K562 (cell line): Measurements from ENCODE around the gene TESK1. TPM values are rescaled to one million over a fixed set of nuclear protein-coding genes. Genes with fewer than 3 reads are reported as not detected.

Experiments used
- ATAC-seq: fragments of 200-7000 bp; cut with Tn5 transposase; 3 replicates; pipeline ENCODE4 v1.9.1; 2020; ENCODE audit warnings: moderate library complexity
- BruUV-seq: library from RNA; stranded (reverse); fragments of 400-500 nt; replicated peaks from 2 replicates; lab custom pipeline; 2021; lab: Mats Ljungman, UMichigan
- CTCF ChIA-PET: fragments of 300-600 bp; formaldehyde crosslinking; extraction: SDS; loops from one replicate; lab custom pipeline; 2021; ENCODE audit warnings: low intra/inter-chr PET ratio; lab: Yijun Ruan, JAX
- POLR2A ChIA-PET: fragments of 300-600, 350-650 bp; sonication (Branson Sonifier 250); formaldehyde crosslinking; extraction: SDS; loops from one replicate; lab custom pipeline; 2021; ENCODE audit warnings: antibody characterized with exemption, inconsistent platforms; lab: Yijun Ruan, JAX
- DNase-seq, 4 experiments: peaks; one replicate each; pipeline versions ENCODE4 v3.0.0 to v3.0.0-alpha.2; 2011 to 2018; ENCODE audit warnings: low spot score in 3 of 4, mixed read lengths in 3 of 4; ENCODE audit errors: extremely low read depth in 1 of 4
- FAIRE-seq: peaks from 2 replicates; lab custom pipeline; 2011; peaks lifted over from hg19 to GRCh38; lab: Jason Lieb, UNC
- H2AFZ ChIP-seq: 2 replicates; pipeline ENCODE4 v1.6.0; 2011; ENCODE audit warnings: low read depth, low read length, control low read depth, inconsistent platforms
- H3K27ac ChIP-seq: fragments of 200-600 bp; 3 replicates; pipeline ENCODE4 v1.8.0; 2011; ENCODE audit warnings: low read depth, mild to moderate bottlenecking, control low read depth, inconsistent platforms, low read length, moderate library complexity, mixed read lengths; ENCODE audit errors: extremely low read depth
- H3K27me3 ChIP-seq, 2 experiments: fragments of 300-600 bp in 1 of 2; 2 replicates in 1 of 2; 3 replicates in 1 of 2; pipeline versions ENCODE4 v1.6.0 to v1.8.0; 2011; ENCODE audit warnings: inconsistent platforms in 2 of 2, low read length in 2 of 2, mild to moderate bottlenecking in 1 of 2, mixed read lengths in 1 of 2, moderate library complexity in 1 of 2; ENCODE audit not compliant: control insufficient read depth in 2 of 2, insufficient read depth in 2 of 2
- H3K36me3 ChIP-seq: fragments of 300-600 bp; 3 replicates; pipeline ENCODE4 v1.8.0; 2011; ENCODE audit warnings: mild to moderate bottlenecking, low read length, inconsistent platforms; ENCODE audit not compliant: control insufficient read depth, insufficient read depth
- H3K4me1 ChIP-seq, 2 experiments: fragments of 200-600 bp in 1 of 2; replicated peaks in 1 of 2; 2 replicates in 1 of 2; 3 replicates in 1 of 2; pipeline versions ENCODE4 v1.5.1 to v1.8.0; 2011; ENCODE audit warnings: inconsistent platforms in 2 of 2, low read length in 2 of 2, mild to moderate bottlenecking in 1 of 2, mixed read lengths in 1 of 2, moderate library complexity in 1 of 2; ENCODE audit not compliant: control insufficient read depth in 2 of 2, insufficient read depth in 2 of 2
- H3K4me2 ChIP-seq: 2 replicates; pipeline ENCODE4 v1.6.1; 2011; ENCODE audit warnings: low read length, control low read depth, inconsistent platforms, mixed read lengths; ENCODE audit not compliant: insufficient read depth
- H3K4me3 ChIP-seq: fragments of 200-600 bp; sonication (generic), shearing (Covaris generic); 2 replicates; pipeline ENCODE4 v1.5.1; 2016; ENCODE audit warnings: control low read depth, inconsistent platforms
- H3K79me2 ChIP-seq: fragments of 200-600 bp; 3 replicates; pipeline ENCODE4 v1.8.0; 2011; ENCODE audit warnings: low read length, inconsistent platforms; ENCODE audit not compliant: control insufficient read depth, insufficient read depth
- H3K9ac ChIP-seq, 2 experiments: 2 replicates each; pipeline versions ENCODE4 v1.6.0 to v1.6.1; 2011; ENCODE audit warnings: low read depth in 2 of 2, low read length in 2 of 2, control low read depth in 1 of 2, inconsistent platforms in 1 of 2, mild to moderate bottlenecking in 1 of 2, mixed read lengths in 1 of 2; ENCODE audit not compliant: insufficient read depth in 1 of 2
- H3K9me1 ChIP-seq: one replicate; pipeline ENCODE4 v1.6.0; 2011; ENCODE audit warnings: inconsistent platforms, mild to moderate bottlenecking, low read length, moderate library complexity; ENCODE audit not compliant: control insufficient read depth, insufficient read depth
- H3K9me3 ChIP-seq: replicated peaks from 2 replicates; pipeline ENCODE4 v1.5.1; 2011; ENCODE audit warnings: low read depth, low read length, inconsistent platforms; ENCODE audit not compliant: control insufficient read depth, insufficient read depth
- H4K20me1 ChIP-seq: replicated peaks from 2 replicates; pipeline ENCODE4 v1.6.1; 2011; ENCODE audit warnings: low read length, inconsistent platforms, mixed read lengths; ENCODE audit not compliant: control insufficient read depth, insufficient read depth
- BMI1 ChIP-seq: fragments of 150-350 bp; IDR thresholded peaks from 2 replicates; pipeline ENCODE4 v1.6.1; 2014; ENCODE audit warnings: low read length
- C11orf30 ChIP-seq: fragments of 450-650 bp; IDR thresholded peaks from 2 replicates; pipeline ENCODE4 v1.6.1; 2016; ENCODE audit warnings: low read depth, mild to moderate bottlenecking
- CCNT2 ChIP-seq: IDR thresholded peaks from 2 replicates; pipeline ENCODE4 v1.6.1; 2011; ENCODE audit warnings: borderline replicate concordance, low read depth, mild to moderate bottlenecking, moderate library complexity, mixed read lengths, low read length; ENCODE audit not compliant: insufficient read length; ENCODE audit errors: extremely low read depth
- CEBPG ChIP-seq, 3 experiments: fragments of 200-800 bp in 1 of 3; sonication (Bioruptor generic) in 1 of 3; sonication (generic) in 1 of 3; formaldehyde crosslinking in 1 of 3; IDR thresholded peaks in 2 of 3; conservative IDR thresholded peaks in 1 of 3; 2 replicates each; pipeline versions ENCODE4 v1.6.1 to v1.8.0; 2016 to 2022; ENCODE audit warnings: missing compliant biosample characterization in 2 of 3, missing genetic modification characterization in 2 of 3, mild to moderate bottlenecking in 1 of 3, missing genetic modification reagents in 1 of 3
- E2F3 ChIP-seq: fragments of 250-450 bp; sonication (Bioruptor Pico); IDR thresholded peaks from 2 replicates; pipeline ENCODE4 v1.4.0; 2020; ENCODE audit warnings: mild to moderate bottlenecking
- GTF3C2 ChIP-seq: IDR thresholded peaks from 3 replicates; pipeline ENCODE4 v1.6.1; 2011; ENCODE audit warnings: borderline replicate concordance, mild to moderate bottlenecking, moderate library complexity; ENCODE audit not compliant: insufficient read length; ENCODE audit errors: extremely low read depth
- JUN ChIP-seq, 2 experiments: sonication (generic) in 1 of 2; formaldehyde crosslinking in 1 of 2; IDR thresholded peaks; 2 replicates each; pipeline versions ENCODE4 v1.6.1 to v1.8.0; 2012 to 2022; ENCODE audit warnings: borderline replicate concordance in 2 of 2, mild to moderate bottlenecking in 2 of 2, improper control_type of control experiment in 1 of 2, low read depth in 1 of 2, low read length in 1 of 2, missing genetic modification reagents in 1 of 2
- JUND ChIP-seq, 2 experiments: IDR thresholded peaks; 2 replicates in 1 of 2; 3 replicates in 1 of 2; pipeline ENCODE4 v1.6.1; 2011; ENCODE audit warnings: borderline replicate concordance in 2 of 2, low read depth in 2 of 2, low read length in 2 of 2, improper control_type of control experiment in 1 of 2, missing biosample characterization in 1 of 2, missing genetic modification characterization in 1 of 2, missing genetic modification reagents in 1 of 2
- MAFG ChIP-seq: fragments of 450-650 bp; conservative IDR thresholded peaks from 2 replicates; pipeline ENCODE4 v1.6.1; 2016; ENCODE audit warnings: missing genetic modification characterization, missing compliant biosample characterization
- MED1 ChIP-seq: sonication (generic); formaldehyde crosslinking; IDR thresholded peaks from 2 replicates; pipeline ENCODE4 v1.8.1; 2023; ENCODE audit warnings: missing genetic modification reagents, borderline replicate concordance
- SOX6 ChIP-seq: fragments of 450-650 bp; IDR thresholded peaks from 2 replicates; pipeline ENCODE4 v1.6.1; 2014; ENCODE audit warnings: mild to moderate bottlenecking
- TAL1 ChIP-seq: fragments of 450-650 bp; IDR thresholded peaks from 2 replicates; pipeline ENCODE4 v1.6.1; 2016; ENCODE audit warnings: mild to moderate bottlenecking
- THRA ChIP-seq: fragments of 450-650 bp; IDR thresholded peaks from 2 replicates; pipeline ENCODE4 v1.6.1; 2017; ENCODE audit warnings: mild to moderate bottlenecking, moderate library complexity
- TRIM28 ChIP-seq: fragments of 450-650 bp; IDR thresholded peaks from 2 replicates; pipeline ENCODE4 v1.6.1; 2017
- ZNF316 ChIP-seq: fragments of 450-650 bp; IDR thresholded peaks from 2 replicates; pipeline ENCODE4 v1.6.1; 2016
- ZNF324 ChIP-seq: fragments of 250-450 bp; sonication (Bioruptor Pico); IDR thresholded peaks from 2 replicates; pipeline ENCODE4 v1.4.0; 2020; ENCODE audit warnings: mild to moderate bottlenecking
- WGBS: fragments of 100-300 bp; shearing (Covaris generic); methylation state at CpG from one replicate; pipeline ENCODE4 v1.1.6; 2016; ENCODE audit warnings: low coverage, mixed read lengths; ENCODE audit not compliant: insufficient coverage; ENCODE audit errors: missing lambda C conversion rate; 5-methylcytosine and 5-hydroxymethylcytosine counted together
- in situ Hi-C: fragments of 300-500 bp; cut with MboI; formaldehyde crosslinking; loops from 4 replicates; pipeline ENCODE4 v1.15.0; 2018; ENCODE audit warnings: inconsistent platforms, mixed read lengths
- intact Hi-C: fragments of 100-400 bp; cut with micrococcal nuclease; formaldehyde crosslinking; loops from 2 replicates; pipeline ENCODE4 v1.14.2; 2022
- polyA plus RNA-seq, 8 experiments: library from polyadenylated mRNA; depleted of rRNA in 4 of 8; stranded (reverse) in 5 of 8; unstranded in 3 of 8; fragments of >200 nt; fragmentation: Nextera tagmentation in 2 of 8; fragmentation: Illumina TruSeq in 1 of 8; extraction: Ambion mirVana in 2 of 8; extraction: Trizol in 1 of 8; gene quantifications; 2 replicates each; pipeline versions ENCODE4 v1.2.1 to v1.2.3, GENCODE V29; 2011 to 2014; ENCODE audit warnings: inconsistent platforms in 1 of 8, missing spikeins in 1 of 8
- total RNA-seq, 7 experiments: library from RNA; depleted of rRNA in 6 of 7; stranded (reverse); fragments of >200 nt in 6 of 7; fragmentation: Illumina TruSeq in 2 of 7; extraction: Trizol in 2 of 7; gene quantifications; 2 replicates each; pipeline versions ENCODE4 v1.2.1 to v1.2.3, GENCODE V29; 2011 to 2021; ENCODE audit warnings: low replicate concordance in 1 of 7
- TF ChIP-seq, protein P1 (sequence below): sonication (generic); formaldehyde crosslinking; IDR thresholded peaks from 2 replicates; pipeline ENCODE4 v1.8.1; 2023; ENCODE audit warnings: mild to moderate bottlenecking, missing genetic modification reagents, moderate library complexity

TESK1 gene
- total and polyA plus RNA-seq, 9 of the 15 experiments (the other 6 are each of a cell fraction or from before 2014, with no cell fraction given): 0.07 to 10.4 (median 4.1) TPM

DNA sequence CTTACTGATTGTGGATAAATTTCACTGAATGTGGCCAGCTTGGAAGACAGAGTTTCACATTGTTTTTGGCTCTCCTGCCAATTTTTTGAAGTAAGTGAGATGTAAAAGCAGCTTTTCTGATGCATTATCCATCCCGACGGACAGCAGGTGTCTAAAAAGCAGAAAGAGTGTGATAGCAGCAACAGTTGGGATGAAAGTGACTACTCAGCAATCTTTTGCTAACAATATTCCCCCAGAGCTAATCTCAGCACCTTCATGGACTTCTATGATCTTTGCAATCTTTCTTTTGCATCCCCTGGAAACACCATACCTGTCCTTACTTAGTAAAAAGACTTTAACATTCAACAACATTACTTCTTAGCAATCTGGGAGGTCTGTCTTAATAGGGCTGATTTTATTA lies 7.8 kb downstream of the TESK1 start:
- no peak overlapping the region for H3K27ac ChIP-seq
- no peaks in the 10 kb centered on the region for H3K9me1 ChIP-seq
- H4K20me1 ChIP-seq: no peaks in the 10 kb centered on the region
- H3K4me2 ChIP-seq: no peak overlapping the region
- 8% methylated on average over 2 of the region's 2 CpGs for WGBS
- no peak overlapping the region for H3K4me3 ChIP-seq
- H2AFZ ChIP-seq: no peak overlapping the region
- peaks cover 3 to 25% of the 10 kb centered on the region in 2 experiments; a peak in 3 of 5 replicates for H3K27me3 ChIP-seq
- intact Hi-C loops: no loop called here
- H3K9me3 ChIP-seq: no peaks in the 10 kb centered on the region
- no TSS peak for BruUV-seq
- CTCF ChIA-PET: no interaction called here
- no peak overlapping the region for H3K9ac ChIP-seq
- POLR2A ChIA-PET: interaction anchor here (0.9 kb wide), 1 partner anchor 18 kb away, joined by 5 read pairs; no protein-coding TSS in a partner anchor
- no peak for DNase-seq
- ATAC-seq: no peak
- in situ Hi-C loops: no loop called here
- peaks cover 0 to 11% of the 10 kb centered on the region in 2 experiments; a peak in 2 of 5 replicates for H3K4me1 ChIP-seq
- H3K36me3 ChIP-seq: peaks cover 11% of the 10 kb centered on the region; the same call in 1 of the 3 replicates
- H3K79me2 ChIP-seq: no peaks in the 10 kb centered on the region
- FAIRE-seq: no peak
- TF ChIP-seq C11orf30 (peak; percentile 21; the same call in 1 of the 2 replicates), MAFG (peak; percentile 42; the same call in 1 of the 2 replicates), ZNF324 (CRISPR knock-in tag) (no peak), CEBPG (CRISPR knock-in tag; IDR thresholded peaks at IDR 0.05) (no peak), CEBPG (tag; conservative IDR thresholded peaks at IDR 0.05 in 1 of 2, IDR thresholded peaks at IDR 0.05 in 1 of 2) (no peak), TRIM28 (no peak), E2F3 (CRISPR knock-in tag) (no peak), SOX6 (no peak), JUN (IDR thresholded peaks at IDR 0.05; ENCODE audit: borderline replicate concordance, low read depth, low read length) (no peak), JUN (CRISPR knock-in tag; IDR thresholded peaks at IDR 0.05; ENCODE audit: borderline replicate concordance) (no peak), JUND (IDR thresholded peaks at IDR 0.05; ENCODE audit: borderline replicate concordance, low read depth, low read length) (no peak), JUND (tag; IDR thresholded peaks at IDR 0.05; ENCODE audit: borderline replicate concordance, low read depth, low read length) (no peak), BMI1 (no peak), GTF3C2 (no peak), ZNF316 (peak; percentile 61; the same call in 1 of the 2 replicates), THRA (no peak), CCNT2 (no peak), TAL1 (no peak), MED1 (no peak)
- TF ChIP-seq, protein P1, sequence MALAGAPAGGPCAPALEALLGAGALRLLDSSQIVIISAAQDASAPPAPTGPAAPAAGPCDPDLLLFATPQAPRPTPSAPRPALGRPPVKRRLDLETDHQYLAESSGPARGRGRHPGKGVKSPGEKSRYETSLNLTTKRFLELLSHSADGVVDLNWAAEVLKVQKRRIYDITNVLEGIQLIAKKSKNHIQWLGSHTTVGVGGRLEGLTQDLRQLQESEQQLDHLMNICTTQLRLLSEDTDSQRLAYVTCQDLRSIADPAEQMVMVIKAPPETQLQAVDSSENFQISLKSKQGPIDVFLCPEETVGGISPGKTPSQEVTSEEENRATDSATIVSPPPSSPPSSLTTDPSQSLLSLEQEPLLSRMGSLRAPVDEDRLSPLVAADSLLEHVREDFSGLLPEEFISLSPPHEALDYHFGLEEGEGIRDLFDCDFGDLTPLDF (CRISPR knock-in tag): no peak
